Endothelial cell of umbilical vein (primary cell): ENCODE measurements around the gene NFYC. TPM values are rescaled to one million over a fixed set of nuclear protein-coding genes. Genes with fewer than 3 reads are reported as not detected.

Experiments
- BruUV-seq: library from RNA; stranded (reverse); fragments of 400-500 nt; replicated peaks from 2 replicates; lab custom pipeline; 2021; lab: Mats Ljungman, UMichigan
- CTCF ChIA-PET: fragments of 300-600, 350-600 bp; sonication (Branson Sonifier 250); formaldehyde crosslinking; loops from one replicate; lab custom pipeline; 2021; ENCODE audit warnings: antibody characterized with exemption, inconsistent platforms; lab: Charles Lee
- POLR2A ChIA-PET: fragments of 300-600, 350-600 bp; sonication (Branson Sonifier 250); formaldehyde crosslinking; loops from one replicate; lab custom pipeline; 2021; ENCODE audit warnings: antibody characterized with exemption, inconsistent platforms; lab: Charles Lee
- DNase-seq: peaks from one replicate; pipeline ENCODE4 v3.0.0-alpha.2; 2011; ENCODE audit warnings: low read depth, low spot score
- FAIRE-seq: peaks from 2 replicates; lab custom pipeline; 2011; peaks lifted over from hg19 to GRCh38; lab: Jason Lieb, UNC
- H2AFZ ChIP-seq: 2 replicates; pipeline ENCODE4 v1.6.0; 2012; ENCODE audit warnings: low read depth, low read length, control low read depth, inconsistent platforms
- H3K27ac ChIP-seq: 2 replicates; pipeline ENCODE4 v1.5.1; 2011; ENCODE audit warnings: low read depth, mild to moderate bottlenecking, control low read depth, low read length, moderate library complexity; ENCODE audit not compliant: insufficient read depth
- H3K27me3 ChIP-seq, 2 experiments: 2 replicates each; pipeline versions ENCODE4 v1.6.0 to v1.6.1; 2011; ENCODE audit warnings: low read length in 2 of 2, mixed read lengths in 1 of 2; ENCODE audit not compliant: control insufficient read depth in 2 of 2, insufficient read depth in 2 of 2
- H3K36me3 ChIP-seq, 2 experiments: 2 replicates in 1 of 2; 3 replicates in 1 of 2; pipeline ENCODE4 v1.5.1; 2011; ENCODE audit warnings: low read length in 2 of 2, mild to moderate bottlenecking in 1 of 2, moderate library complexity in 1 of 2; ENCODE audit not compliant: control insufficient read depth in 2 of 2, insufficient read depth in 2 of 2; ENCODE audit errors: extremely low read depth in 1 of 2
- H3K4me1 ChIP-seq: 3 replicates; pipeline ENCODE4 v1.5.1; 2011; ENCODE audit warnings: mild to moderate bottlenecking, low read length; ENCODE audit not compliant: control insufficient read depth, insufficient read depth; ENCODE audit errors: extremely low read depth
- H3K4me2 ChIP-seq: 2 replicates; pipeline ENCODE4 v1.6.1; 2011; ENCODE audit warnings: low read length, control low read depth, mixed read lengths; ENCODE audit not compliant: insufficient read depth
- H3K4me3 ChIP-seq, 3 experiments: fragments of 200-600 bp in 1 of 3; sonication (generic), shearing (Covaris generic) in 1 of 3; replicated peaks in 1 of 3; 2 replicates each; pipeline ENCODE4 v1.5.1; 2011 to 2016; ENCODE audit warnings: control low read depth in 3 of 3, low read length in 3 of 3, mild to moderate bottlenecking in 2 of 3, inconsistent platforms in 1 of 3, low read depth in 1 of 3, moderate library complexity in 1 of 3; ENCODE audit not compliant: insufficient read depth in 1 of 3
- H3K79me2 ChIP-seq: 2 replicates; pipeline ENCODE4 v1.6.0; 2012; ENCODE audit warnings: low read length, inconsistent platforms; ENCODE audit not compliant: control insufficient read depth, insufficient read depth
- H3K9ac ChIP-seq: replicated peaks from 2 replicates; pipeline ENCODE3; 2011; ENCODE audit warnings: low read length, control low read depth; ENCODE audit not compliant: insufficient read depth; ENCODE audit errors: extremely low read depth
- H3K9me1 ChIP-seq: replicated peaks from 3 replicates; pipeline ENCODE4 v1.6.0; 2011; ENCODE audit warnings: mild to moderate bottlenecking, low read length; ENCODE audit not compliant: control insufficient read depth, insufficient read depth; ENCODE audit errors: extremely low read depth
- H3K9me3 ChIP-seq: replicated peaks from 2 replicates; pipeline ENCODE4 v1.5.1; 2012; ENCODE audit warnings: low read length, inconsistent platforms; ENCODE audit not compliant: control insufficient read depth, insufficient read depth
- H4K20me1 ChIP-seq: replicated peaks from 2 replicates; pipeline ENCODE3; 2011; ENCODE audit warnings: mild to moderate bottlenecking, low read length; ENCODE audit not compliant: control insufficient read depth, insufficient read depth; ENCODE audit errors: extremely low read depth
- CTCF ChIP-seq, 2 donors: IDR thresholded peaks; 1 replicate in 1 of 2; 2 replicates in 1 of 2; pipeline ENCODE4 v1.5.1; 2011; ENCODE audit warnings: low read length in 2 of 2, mild to moderate bottlenecking in 2 of 2, moderate library complexity in 2 of 2, control low read depth in 1 of 2, inconsistent platforms in 1 of 2, low read depth in 1 of 2; ENCODE audit not compliant: insufficient read depth in 1 of 2; ENCODE audit errors: extremely low read depth in 1 of 2
- EZH2 ChIP-seq: IDR thresholded peaks from 2 replicates; pipeline ENCODE4 v1.6.1; 2012; ENCODE audit warnings: borderline replicate concordance, low read depth, mild to moderate bottlenecking, moderate library complexity, low read length, inconsistent platforms; ENCODE audit not compliant: severe bottlenecking
- FOS ChIP-seq: IDR thresholded peaks from 2 replicates; pipeline ENCODE4 v1.6.1; 2011; ENCODE audit warnings: mild to moderate bottlenecking, low read length, moderate library complexity, borderline replicate concordance; ENCODE audit not compliant: insufficient read depth
- GATA2 ChIP-seq: IDR thresholded peaks from 2 replicates; pipeline ENCODE4 v1.7.0; 2011; ENCODE audit warnings: low read depth, mild to moderate bottlenecking, moderate library complexity, mixed read lengths, low read length; ENCODE audit not compliant: insufficient read length, insufficient read depth
- JUN ChIP-seq: IDR thresholded peaks from 2 replicates; pipeline ENCODE4 v1.6.1; 2011; ENCODE audit warnings: borderline replicate concordance, low read depth; ENCODE audit not compliant: insufficient read length, insufficient read depth
- MYC ChIP-seq: IDR thresholded peaks from one replicate; pipeline ENCODE4 v1.6.1; 2011; ENCODE audit warnings: mild to moderate bottlenecking, low read depth, low read length
- POLR2A ChIP-seq: IDR thresholded peaks from 2 replicates; pipeline ENCODE4 v1.6.1; 2012; ENCODE audit warnings: low read depth, mild to moderate bottlenecking, control low read depth, low read length
- POLR2AphosphoS5 ChIP-seq: IDR thresholded peaks from 2 replicates; pipeline ENCODE4 v1.6.1; 2012; ENCODE audit warnings: low read depth, mild to moderate bottlenecking, control low read depth, low read length, moderate library complexity; ENCODE audit not compliant: insufficient read depth
- dilution Hi-C: fragments of 300-500 bp; cut with MboI; formaldehyde crosslinking; loops from one replicate; pipeline ENCODE4 v1.15.0; 2019; ENCODE audit warnings: low sequenced_read_pairs; ENCODE audit not compliant: extremely low pct_ligation_motif_present
- intact Hi-C: fragments of 100-400 bp; cut with micrococcal nuclease; formaldehyde crosslinking; loops from one replicate; pipeline ENCODE4 v1.10.0; 2022
- polyA plus RNA-seq, 4 experiments: library from polyadenylated mRNA; depleted of rRNA in 3 of 4; stranded (reverse) in 3 of 4; unstranded in 1 of 4; fragments of >200 nt; gene quantifications; 2 replicates each; pipeline versions ENCODE4 v1.2.1 to v1.2.3, GENCODE V29; 2011 to 2012; ENCODE audit warnings: missing spikeins in 1 of 4
- total RNA-seq: library from RNA; stranded (reverse); gene quantifications from 2 replicates; pipeline ENCODE4 v1.2.3, GENCODE V29; 2021
- TF ChIP-seq, protein P1 (sequence below): IDR thresholded peaks from 2 replicates; pipeline ENCODE4 v1.6.1; 2011; ENCODE audit not compliant: insufficient read depth, insufficient read length

NFYC gene
- total and polyA plus RNA-seq, 2 donors (not counting 3 experiments of a cell fraction or from before 2014, with no cell fraction given): 51.1 to 81.7 TPM

DNA sequence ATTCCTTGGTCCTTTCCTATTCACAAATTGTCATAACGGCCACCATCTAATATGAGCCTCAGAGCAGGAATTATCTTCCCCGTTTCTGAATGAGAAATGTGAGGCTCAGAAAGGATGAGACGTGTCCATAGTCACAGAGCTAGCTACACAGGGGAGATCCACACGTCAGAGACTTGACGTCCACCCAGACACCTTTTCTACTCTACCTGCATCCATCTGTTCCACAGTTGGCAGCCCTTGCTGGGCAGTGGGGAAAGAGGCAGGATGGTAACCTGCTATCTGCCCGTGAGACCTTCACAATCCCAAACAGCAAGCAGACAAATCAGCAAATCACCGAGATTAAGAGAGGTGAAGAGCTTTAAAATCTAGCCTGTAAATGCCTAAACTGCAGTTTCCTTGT is 34.5 kb upstream of the NFYC start:
- DNase-seq (no peak), FAIRE-seq (no peak)
- H3K27ac ChIP-seq: no peak overlapping the region
- H3K9me1 ChIP-seq: no peaks in the 10 kb centered on the region
- H3K9me3 ChIP-seq: no peaks in the 10 kb centered on the region
- no peak overlapping the region for H3K9ac ChIP-seq
- dilution Hi-C loops: no loop called here
- no peaks in the 10 kb centered on the region for H3K79me2 ChIP-seq
- no peak overlapping the region for H3K4me3 ChIP-seq
- BruUV-seq: no TSS peak
- H3K4me2 ChIP-seq: no peak overlapping the region
- no peaks in the 10 kb centered on the region for H3K36me3 ChIP-seq
- H2AFZ ChIP-seq: no peak overlapping the region
- POLR2A ChIA-PET: no interaction called here
- H3K4me1 ChIP-seq: no peaks in the 10 kb centered on the region
- intact Hi-C loops: no loop called here
- CTCF ChIA-PET: interaction anchor here (0.9 to 2.1 kb wide), 4 partner anchors 8 to 26 kb away, joined by 3 to 8 read pairs (median 4); partner anchors contain the start of gene RIMS3
- peaks cover 3 to 41% of the 10 kb centered on the region in 2 experiments for H3K27me3 ChIP-seq
- TF ChIP-seq FOS (no peak), MYC (no peak), CTCF (IDR thresholded peaks at IDR 0.05; ENCODE audit: extremely low read depth in 1 of 2, insufficient read depth in 1 of 2, low read depth in 1 of 2, low read length in 2 of 2) (no peak), POLR2AphosphoS5 (no peak), JUN (no peak), POLR2A (no peak), EZH2 (no peak), GATA2 (no peak)
- TF ChIP-seq, protein P1, sequence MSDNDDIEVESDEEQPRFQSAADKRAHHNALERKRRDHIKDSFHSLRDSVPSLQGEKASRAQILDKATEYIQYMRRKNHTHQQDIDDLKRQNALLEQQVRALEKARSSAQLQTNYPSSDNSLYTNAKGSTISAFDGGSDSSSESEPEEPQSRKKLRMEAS: no peak
- H4K20me1 ChIP-seq: no peaks in the 10 kb centered on the region
